Measurements from ENCODE around the gene ME3.

- no peak for TF ChIP-seq CTCF (IDR thresholded peaks at IDR 0.05)
- TF ChIP-seq POLR2A (IDR thresholded peaks at IDR 0.05), result no peak
Measured at GRCh38 chr11:86508604-86509587, 163.5 kb downstream of the ME3 start.

All from lower leg skin (tissue), 3 donors.